GM19099 (cell line): ENCODE measurements around the gene OFD1.

ENCODE experiments used
- POLR2A ChIP-seq: IDR thresholded peaks from 3 replicates; pipeline ENCODE4 v1.6.1; 2011; ENCODE audit warnings: low read depth; ENCODE audit not compliant: insufficient read length; ENCODE audit errors: extremely low read depth

OFD1 gene

DNA sequence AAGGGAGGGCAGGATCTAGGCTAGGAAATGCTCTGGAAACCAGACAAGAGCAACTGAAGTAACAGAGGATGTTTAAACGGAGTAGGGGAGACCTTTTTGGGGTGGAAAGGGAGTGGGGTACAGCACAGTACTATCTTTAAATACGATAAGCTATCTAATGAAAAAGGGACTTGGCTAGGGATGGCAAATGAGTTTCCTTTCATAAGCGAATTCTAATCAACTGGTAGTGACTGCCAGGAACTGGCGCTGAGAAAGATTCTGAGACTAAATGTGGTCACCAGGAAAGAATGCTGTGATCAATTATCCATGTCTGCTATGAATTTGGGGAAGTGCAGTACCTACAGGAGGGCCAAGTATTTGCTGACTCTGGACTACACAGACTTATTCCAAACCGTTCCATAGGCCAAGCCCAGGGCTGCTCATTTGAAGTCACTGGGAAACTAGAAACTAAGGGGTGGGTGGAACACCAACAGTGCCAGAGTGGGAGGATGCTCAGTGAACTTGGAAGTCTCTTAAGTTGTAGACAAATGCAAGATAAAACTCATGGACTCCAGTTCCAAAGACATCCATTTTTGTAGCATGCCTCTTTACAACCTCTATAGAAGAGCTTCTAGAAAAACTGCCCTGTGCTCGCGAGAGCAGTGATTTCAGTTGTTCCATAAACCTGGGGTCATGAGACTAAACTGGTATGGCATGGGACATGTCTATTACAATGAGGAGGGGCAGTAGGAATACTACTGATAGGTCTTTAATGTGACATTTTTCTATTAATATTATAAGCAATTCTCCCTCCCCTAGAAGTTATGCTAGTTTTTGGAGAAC, 2.1 kb upstream of the OFD1 start:
- no peak for TF ChIP-seq POLR2A

DNA sequence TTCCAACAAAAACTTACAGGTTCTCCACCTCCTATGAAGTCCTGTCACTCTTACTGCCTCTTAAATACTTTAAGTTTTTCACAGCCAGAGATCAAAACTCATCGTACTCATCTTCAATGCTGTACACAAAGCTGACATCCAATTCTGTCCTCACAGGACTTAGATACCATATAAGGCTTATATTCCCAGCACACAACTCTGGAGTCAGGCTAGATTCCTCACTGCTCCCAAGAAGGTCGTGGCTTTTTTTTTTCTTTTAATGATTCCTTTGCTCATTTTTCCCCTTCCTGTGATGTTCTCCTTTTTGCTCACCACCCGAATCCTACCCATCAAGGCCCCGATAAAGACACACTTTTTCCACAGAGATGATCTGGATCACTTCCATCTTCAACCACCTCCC, 1.0 kb upstream of the OFD1 start:
- no peak for TF ChIP-seq POLR2A

DNA sequence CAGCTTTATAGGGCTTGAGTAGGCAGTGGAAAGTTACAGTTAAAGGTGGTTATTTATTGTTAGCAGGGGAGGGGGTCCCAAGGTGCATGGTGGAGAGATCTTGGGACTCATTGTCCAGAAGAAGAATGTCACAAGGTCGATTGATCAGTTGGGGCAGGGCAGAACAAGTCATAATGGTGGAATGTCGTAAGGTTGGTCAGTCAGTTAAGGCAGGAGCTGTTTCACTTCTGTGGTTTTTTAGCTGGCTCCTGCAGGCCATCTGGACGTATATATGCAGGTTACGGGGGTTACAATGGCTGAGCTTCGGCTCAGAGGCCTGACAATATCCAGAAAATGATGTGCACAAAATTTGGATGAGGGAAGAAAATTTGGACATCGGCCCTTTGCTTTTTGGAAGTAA, 7.1 kb downstream of the OFD1 start:
- TF ChIP-seq POLR2A, result no peak

DNA sequence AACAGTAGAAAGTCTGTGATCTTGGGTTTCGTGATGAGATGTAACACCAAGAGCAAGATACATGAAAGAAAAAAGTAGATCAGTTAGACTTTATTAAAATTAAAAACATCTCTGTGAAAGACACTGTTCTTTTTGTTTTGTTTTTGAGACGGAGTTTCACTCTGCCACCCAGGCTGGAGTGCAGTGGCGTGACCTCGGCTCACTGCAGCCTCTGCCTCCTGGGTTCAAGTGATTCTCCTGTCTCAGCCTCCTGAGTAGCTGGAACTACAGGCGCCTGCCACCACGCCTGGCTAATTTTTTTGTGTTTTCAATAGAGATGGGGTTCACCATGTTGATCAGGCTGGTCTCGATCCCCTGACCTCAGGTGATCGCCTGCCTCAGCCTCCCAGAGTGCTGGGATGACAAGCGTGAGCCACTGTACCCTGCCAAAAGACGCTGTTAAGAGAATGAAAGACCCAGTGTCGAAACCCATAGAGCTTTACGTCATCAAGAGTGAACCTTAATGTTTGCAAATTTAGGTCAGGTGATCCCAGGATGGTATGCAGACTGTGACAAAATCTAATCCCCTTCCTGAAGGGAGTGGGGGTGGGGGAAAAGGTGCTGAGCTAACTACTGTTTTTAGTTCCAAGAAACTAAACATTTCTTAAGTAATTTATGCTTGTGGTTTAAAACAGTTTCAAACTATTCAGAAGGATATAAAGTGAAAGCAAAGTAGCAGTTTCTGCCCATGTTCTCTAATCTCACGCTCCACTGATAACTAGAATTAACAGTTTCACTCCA, 8.0 kb downstream of the OFD1 start:
- TF ChIP-seq POLR2A, result no peak

DNA sequence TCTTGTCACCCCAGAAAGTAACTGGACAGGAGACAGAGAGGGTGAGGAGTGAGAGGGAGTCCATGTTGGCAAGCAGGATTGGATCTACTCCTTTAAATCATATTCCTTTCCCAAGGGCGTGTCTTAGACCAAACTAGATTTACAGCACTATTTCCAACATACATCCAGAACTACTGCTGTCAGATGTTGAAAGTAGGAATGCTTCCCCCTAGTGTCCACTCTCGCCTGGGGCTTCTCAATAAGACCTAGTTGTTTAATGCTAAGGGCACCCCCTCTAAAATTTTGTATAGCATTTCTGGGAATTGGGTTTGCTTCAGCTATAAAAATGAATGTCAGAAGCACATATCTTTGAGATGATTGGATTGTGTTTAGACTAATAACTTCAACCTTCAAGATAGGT, 13.3 kb downstream of the OFD1 start:
- no peak for TF ChIP-seq POLR2A

DNA sequence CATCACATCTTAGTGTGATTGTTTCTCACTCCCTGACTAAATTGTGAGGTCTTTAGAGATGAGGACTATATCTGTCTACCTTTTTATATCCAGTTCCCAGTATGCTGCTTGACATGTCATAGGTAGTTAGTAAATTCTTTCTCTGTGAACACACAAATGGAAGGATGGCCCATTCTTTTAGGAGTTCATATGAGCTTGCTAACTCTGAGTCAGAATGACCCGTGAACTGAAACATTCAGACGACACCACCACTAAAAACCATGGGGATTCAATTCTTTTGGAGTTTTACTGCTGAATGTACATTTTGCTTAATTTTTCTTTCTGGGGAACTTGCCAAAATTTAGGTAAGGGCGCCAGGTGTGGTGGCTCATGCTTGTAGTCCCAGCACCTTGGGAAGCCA, 13.9 kb downstream of the OFD1 start:
- TF ChIP-seq POLR2A, result no peak

DNA sequence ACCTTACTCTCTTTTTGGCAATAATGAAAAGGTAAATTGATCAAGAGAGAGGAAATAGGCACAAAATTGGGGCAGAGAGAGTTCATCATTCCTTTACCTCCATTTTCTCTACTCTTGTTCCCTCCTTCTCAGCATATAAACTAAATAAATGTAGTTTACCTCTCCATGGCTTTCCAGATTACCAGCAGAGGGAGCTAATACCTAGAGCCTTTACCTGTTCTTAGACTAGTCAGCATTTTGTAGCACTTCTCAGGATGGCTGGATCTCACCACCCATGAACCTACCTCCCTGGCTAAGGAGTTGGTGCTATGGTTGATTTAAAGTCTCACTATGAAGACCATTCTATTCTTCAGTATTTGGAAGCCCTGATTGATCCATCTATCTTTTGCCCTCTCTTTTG, 15.7 kb downstream of the OFD1 start:
- TF ChIP-seq POLR2A, result no peak

DNA sequence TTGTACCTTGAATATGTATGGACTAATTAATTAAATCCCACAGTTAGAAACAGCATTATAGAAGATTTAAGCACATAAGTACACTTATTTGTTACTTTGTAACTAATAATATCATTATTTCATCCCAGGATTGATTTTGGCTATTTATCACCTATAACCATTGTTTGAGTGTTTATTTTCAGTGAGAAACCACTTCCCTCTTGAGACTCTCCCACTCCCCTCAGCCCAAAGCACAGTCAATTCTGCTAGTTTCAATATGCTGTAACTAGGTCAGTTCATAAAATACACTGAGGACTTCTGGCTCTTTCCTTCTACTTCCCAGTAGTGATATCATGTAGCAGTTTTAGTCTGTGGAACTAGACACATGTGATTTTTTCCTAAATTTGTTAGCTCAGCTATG, 16.3 kb downstream of the OFD1 start:
- TF ChIP-seq POLR2A, result no peak

DNA sequence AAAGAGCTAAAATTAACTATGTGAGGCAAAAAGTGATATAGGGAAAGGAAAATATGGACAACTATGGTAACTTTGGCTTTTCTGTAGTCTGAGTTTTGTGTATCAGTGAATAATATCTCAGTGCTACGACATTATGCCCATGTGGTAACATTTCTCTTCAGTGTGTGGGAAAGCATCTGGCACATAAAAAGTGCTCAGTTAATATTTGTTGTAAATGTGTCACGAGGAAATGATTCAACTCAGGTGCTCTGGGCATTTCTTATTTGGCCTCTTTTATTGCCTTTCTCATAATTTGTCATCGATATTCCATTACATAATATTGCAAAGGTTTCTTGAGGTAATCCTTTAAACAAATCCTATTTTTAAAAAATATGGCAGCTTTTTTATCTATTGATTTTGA, 17.6 kb downstream of the OFD1 start:
- no peak for TF ChIP-seq POLR2A

DNA sequence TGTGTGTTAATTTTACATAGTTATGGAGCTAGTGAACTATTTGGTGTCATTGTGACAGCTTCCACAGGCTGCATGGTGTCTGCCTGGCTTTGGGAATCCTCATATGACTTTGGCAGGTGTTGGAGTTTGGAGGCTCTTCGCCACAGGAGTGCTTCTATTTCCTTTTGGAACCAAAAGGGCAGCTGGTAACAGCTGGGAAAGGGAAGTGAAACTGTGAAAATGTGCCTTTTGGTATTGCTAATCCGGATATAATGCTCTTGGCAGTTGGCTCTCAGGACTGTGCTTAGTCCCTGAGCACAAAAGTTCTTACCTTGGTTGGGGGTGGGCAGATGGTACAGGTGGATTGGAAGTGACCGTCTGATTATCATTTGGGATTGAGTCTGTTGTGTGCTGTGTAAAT, 18.1 kb downstream of the OFD1 start:
- TF ChIP-seq POLR2A, result no peak

DNA sequence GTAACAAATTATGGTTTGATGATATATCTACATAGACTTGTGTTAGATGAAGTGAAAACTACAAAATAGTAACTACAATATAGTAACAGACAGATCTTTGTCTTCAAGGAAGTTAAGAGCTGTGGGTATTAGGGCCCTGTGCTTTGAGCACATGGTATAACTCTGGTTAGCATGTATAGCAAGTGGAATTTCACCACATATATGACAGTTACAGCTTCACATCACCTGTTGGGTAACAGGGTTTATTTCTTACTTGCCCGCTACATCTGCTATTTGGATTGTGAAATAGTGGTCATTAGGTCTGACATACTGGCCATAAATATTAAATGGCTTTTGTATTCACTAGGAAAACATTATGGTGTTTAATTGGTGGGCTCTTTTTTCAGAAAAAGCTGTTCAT, 20.2 kb downstream of the OFD1 start:
- TF ChIP-seq POLR2A, result no peak

DNA sequence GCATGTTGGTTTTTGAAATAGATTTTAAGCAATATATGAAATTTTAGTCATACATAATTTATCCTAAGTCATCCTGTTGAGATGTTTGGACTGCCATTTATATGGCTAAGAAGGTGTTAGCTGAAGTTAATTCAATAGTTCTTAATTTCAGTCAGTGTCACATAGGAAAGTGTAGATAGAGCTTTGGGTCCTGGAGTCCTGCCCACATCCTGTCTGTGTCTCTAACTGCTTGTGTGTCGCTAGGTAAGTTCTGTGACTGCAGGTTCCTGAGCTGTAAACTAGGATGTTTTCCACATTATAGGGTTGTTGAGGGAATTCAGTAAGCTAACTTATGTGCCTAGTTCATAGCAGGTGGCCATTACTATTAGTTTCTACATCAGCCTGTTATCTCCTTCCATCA, 20.7 kb downstream of the OFD1 start:
- no peak for TF ChIP-seq POLR2A

DNA sequence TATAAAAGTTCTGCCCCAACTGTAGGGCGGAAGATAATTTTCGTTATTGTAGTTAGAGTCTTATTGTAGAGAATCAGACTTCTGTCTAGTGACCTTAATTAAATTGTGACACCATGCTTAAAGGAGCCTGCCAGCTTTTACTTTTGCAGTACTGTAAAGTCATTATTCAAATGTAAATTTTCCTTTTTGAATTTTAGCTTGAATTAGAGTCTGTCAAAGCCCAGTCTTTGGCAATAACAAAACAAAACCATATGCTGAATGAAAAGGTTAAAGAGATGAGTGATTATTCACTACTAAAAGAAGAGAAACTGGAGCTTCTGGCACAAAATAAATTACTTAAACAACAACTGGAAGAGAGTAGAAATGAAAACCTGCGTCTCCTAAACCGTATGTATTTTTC, 21.8 kb downstream of the OFD1 start:
- TF ChIP-seq POLR2A, result no peak

DNA sequence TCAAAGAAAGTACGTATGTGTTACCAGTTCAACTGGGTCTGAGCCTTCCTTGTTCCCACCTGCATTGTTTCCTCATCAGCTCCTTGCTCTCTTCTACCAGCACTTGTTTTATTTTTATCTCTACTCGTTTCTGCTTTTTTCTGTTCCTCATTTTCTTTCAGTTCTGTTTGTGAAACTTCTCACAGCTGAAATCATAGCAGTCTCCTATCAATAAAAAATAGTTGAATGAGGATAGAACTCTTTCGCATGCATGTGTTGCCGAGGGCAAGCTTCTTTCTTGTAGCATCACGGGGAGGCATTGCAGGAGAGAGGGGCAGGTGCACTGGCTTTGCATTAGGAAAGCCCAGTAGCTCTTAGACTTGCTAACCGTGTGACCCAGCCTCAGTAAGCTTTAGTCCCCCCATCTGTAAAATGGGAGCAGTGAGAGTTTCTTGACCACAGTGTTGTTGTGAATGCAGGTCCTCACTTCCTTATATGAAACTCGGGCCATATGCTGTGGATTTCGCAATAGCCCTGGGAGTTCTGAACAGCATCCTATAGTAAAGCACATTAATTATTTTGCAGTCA, 24.7 kb downstream of the OFD1 start:
- TF ChIP-seq POLR2A, result no peak

DNA sequence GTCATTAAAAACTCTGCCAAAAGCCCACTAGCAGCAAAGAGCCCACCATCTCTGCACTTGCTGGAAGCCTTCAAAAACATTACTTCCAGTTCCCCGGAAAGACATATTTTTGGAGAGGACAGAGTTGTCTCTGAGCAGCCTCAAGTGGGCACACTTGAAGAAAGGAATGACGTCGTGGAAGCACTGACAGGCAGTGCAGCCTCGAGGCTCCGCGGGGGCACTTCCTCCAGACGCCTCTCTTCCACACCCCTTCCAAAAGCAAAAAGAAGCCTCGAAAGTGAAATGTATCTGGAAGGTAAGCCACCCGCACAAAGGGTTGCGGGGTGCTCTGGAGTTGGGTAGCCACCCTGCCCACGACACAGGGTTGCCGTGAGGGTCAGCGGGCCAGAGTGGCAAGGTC, 25.9 kb downstream of the OFD1 start:
- TF ChIP-seq POLR2A, result no peak
